Esophagus squamous epithelium (tissue), 4 donors: ENCODE results near the gene FARSA.

Experiments used
- CTCF ChIP-seq, 6 experiments: fragments of 450-650 bp in 4 of 6; fragments of 200-600 bp in 2 of 6; sonication (generic) in 2 of 6; IDR thresholded peaks; one replicate each; pipeline ENCODE4 v1.5.1; 2016 to 2019; ENCODE audit warnings: antibody characterized with exemption in 6 of 6, mild to moderate bottlenecking in 4 of 6, moderate library complexity in 4 of 6
- POLR2A ChIP-seq, 4 donors: fragments of 450-650 bp; IDR thresholded peaks; one replicate each; pipeline ENCODE4 v1.6.1; 2017; ENCODE audit warnings: antibody characterized with exemption in 4 of 4, mild to moderate bottlenecking in 4 of 4, moderate library complexity in 3 of 4

- TF ChIP-seq POLR2A (IDR thresholded peaks at IDR 0.05) (no peak), CTCF (IDR thresholded peaks at IDR 0.05) (no peak)
Observed at GRCh38 chr19:12974301-12975220, 41.0 kb upstream of the FARSA start.
